ENCODE measurements around the gene PTPN2.

The PTPN2 gene

DNA sequence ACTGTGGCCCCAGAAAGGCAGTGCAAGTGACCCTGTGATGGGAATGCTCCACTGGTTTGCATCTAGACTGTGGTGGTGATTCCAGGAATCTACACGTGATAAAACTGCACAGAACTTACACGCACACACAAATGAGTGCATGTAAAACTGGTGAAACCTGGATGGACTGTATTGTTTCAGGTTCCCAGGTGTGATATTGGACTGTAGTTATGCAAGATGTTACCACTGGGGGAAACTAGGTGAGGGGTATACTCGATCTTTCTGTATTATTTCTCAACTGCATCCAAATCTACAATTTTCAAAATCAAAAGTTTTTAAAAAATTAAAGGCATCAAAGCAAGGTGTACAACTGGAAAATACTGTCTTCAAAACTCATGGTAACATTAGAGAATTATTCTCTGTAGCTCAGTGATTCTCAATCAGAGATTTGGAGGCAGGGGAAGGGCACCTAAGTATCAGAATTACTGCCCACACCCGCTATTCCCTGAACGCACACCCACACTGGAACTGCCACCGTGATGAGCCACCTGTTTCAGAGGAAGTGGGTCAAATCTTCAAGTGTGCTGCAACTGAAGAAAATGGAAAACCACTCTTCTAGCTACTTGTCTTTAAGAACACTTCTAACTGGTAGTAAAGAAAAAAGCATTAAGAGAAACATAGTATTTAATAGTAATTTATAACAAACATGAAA is 26.7 kb downstream of the PTPN2 start:
- DNase-seq = no peak

DNA sequence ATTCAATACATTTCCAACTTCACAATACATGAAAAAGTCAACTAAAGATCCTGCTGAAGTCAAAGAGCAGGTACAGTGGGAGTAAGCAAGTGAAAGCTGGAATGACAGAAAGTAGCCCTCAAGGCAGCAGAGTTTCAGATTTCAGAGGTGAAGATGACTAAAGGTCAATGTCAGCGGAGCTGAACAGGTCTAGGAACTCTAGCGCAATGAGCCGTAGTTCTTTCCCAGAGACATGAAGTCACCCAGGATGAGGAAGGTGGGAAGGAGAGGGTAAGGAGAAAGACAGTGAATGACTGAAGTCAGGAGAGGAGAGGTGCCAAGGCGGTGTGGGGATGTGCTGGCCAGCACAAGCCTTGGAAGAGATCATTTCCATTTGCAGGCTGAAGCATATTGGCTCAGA is 28.1 kb downstream of the PTPN2 start:
- DNase-seq = no peak

DNA sequence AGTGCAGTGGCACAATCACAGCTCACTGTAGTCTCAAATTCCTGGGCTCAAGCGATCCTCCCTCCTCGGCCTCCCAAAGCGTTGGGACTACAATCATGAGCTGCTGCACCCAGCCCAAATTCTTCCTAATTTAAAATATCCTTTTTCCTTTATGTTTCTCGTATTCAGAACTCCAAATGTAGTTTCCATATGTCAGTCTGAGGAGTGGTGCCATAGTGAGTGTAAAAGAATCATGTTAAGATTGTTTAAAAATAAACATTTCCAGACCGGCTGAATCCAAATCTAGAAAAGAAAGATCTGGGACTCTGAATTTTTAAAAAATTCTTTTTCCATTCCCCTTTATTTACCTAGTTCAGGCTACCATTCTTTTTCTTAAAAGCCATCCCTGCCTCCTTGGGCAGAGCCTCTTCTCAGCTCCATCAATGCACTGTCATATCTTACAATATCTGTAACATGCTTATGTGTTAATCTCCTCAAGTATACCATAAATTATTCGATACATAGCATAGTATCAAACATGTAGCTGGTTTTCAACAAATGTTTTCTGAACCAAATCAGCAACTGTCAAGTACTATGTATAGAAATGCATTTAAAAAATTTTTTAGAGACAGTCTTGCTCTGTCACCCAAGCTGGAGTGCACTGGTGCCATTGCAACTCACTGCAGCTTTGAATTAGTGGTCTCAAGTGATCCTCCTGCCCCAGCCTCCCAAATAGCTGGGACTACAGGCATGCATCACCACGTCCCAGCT is 31.3 kb downstream of the PTPN2 start:
- no peak for DNase-seq

DNA sequence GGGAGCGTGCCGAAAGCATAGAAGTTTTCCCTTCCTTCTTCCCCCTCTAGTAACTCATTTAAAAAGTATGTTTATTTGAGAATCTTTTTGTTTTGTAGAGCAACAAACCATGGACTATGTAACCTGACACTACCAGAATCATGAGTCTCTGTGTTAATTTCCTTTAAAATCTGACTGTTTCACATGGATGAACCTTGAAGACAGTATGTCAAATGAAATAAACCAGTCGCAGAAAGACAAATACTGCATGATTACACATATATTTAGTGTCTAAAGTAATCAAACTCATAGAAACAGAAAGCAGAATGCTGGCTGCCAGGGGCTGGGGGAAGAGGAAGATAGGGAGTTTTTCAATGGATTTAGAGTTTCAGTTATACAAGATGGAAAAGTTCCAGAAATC is 32.3 kb downstream of the PTPN2 start:
- DNase-seq = no peak

DNA sequence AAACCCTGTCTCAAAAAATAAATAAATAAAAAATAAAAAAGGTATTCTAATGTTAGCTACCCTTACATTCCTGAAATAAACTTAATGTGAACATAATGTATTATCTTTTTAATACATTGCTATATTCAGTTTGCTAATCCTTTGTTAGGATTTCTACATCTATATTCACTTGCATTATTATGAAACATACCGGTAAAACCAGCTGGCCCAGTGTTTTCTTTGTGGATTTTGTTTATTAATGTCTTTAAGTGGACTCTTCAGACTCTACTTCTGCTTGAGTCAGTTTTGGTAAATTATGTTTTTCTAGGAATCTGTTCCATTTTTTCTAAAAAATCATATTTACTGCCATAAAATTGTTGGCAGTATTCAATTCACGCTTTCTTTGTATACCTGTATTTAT is 34.5 kb downstream of the PTPN2 start:
- no peak for DNase-seq

DNA sequence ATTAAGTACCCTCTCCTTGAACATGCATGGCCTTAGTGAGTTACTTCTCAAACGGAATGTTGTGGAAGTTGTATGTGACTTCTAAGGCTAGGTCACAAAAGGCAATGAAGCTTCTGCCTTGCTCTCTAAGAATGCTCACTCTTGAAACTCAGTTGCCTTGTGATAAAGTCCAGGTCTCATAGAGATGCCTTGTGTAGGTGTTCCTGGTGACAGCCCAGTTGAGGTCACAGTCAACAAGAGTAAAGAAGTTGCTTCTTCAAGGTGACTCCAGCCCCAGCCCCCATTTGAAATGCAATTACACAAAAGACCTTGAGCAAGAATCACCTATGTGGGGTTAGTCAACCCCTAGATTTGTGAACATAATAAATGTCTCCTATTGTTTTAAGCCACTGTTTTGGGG is 35.6 kb downstream of the PTPN2 start:
- no peak for DNase-seq

DNA sequence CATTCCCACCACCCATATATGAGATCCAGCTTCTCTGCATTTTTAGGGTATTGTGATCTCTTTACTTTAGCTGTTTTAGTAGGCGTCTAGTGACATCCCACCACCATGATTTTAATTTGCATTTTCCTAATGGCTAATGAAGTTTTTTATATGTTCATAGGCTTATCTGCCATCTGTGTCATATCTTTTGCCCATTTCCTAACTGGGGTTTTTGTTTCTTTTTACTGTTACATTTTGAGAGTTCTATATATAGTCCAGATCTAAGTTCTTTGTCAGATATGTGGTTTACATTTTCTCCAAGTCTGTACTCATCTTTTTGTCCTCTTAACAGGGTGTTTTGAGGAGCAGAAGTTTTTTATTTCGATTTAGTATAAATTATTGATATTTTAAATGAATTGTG is 39.6 kb downstream of the PTPN2 start:
- no peak for DNase-seq

DNA sequence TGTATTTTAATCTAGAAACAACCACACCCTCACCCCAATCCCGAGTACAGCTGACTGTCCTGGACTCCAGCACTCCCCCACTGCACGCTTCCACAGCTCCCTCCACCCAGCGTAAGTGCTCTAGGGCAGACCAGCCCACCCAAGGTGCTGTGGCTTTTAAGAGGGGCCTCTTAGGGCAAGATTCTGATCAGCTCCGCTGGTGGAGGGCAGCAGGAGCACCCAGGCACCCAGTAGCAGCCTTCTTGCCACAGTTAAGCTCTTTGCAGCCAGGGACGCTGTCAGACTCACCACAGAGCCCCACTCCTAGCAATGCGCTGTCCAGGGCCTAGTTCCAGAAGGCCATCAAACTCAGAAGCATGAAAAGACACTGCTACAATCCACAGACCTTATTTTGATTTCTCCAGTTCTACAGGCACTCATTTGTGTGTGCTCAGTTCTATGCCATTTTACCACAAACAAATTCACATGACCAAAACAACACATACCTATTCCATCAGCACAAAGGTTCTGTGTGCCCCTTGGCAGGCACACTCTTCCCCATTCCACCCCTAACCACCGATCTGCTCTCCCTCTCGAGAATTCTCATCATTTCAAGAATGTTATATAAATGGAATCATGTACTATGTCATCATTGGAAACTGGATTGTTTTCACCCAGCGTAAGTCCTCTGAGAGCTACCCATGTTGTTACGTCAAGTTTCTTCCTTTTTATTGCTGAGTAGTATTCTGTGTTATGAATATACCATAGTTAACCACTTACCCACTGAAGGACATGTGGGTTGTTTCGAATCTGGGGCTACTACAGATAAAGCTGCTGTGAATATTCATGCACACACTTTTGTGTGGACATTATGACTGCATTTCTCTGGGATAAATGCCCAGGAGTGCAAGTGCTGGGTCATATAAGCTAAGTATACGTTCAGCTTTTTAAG is 40.4 kb downstream of the PTPN2 start:
- DNase-seq = no peak

DNA sequence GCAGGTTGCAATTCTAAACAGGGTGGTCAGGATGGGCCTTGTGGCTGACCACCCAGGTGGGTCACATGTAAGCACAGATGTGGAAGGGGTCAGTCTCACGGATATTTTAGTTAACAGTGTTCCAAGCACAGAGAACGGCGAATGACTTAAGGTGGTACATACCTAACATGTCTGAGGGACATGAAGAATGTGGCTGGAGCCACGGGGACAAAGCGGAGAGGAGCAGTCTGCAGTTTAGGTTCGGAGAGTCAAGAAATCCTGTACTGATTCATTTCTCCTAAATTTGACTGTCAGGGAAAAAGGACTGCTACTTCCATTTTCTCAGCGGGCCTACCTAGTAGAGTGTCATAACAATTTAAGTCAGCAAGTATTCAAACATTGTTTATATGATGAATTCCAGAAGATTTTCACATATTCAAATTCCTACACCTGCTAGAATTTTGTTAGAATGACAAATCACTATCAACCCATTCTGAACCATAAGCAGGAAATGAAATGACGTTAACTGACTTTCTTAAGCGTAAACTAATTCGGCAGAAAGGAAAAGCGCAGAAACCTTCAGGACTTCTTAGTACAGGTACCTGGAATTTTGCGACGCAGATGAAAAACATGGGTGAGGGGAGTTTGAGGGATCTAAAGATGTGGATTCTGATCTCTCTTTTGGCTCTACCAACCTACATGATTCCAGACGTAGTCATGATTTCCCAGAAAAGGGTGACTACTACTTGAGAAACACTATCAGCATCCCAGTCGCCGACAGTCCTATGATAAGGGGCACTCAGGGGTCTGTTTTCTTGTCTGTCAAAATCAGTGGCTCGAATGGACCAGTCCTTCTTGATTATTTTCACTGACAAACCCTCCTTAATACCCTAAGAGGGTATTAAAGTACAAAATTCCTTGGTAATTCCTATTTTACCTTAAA is 41.3 kb downstream of the PTPN2 start:
- no peak for DNase-seq

DNA sequence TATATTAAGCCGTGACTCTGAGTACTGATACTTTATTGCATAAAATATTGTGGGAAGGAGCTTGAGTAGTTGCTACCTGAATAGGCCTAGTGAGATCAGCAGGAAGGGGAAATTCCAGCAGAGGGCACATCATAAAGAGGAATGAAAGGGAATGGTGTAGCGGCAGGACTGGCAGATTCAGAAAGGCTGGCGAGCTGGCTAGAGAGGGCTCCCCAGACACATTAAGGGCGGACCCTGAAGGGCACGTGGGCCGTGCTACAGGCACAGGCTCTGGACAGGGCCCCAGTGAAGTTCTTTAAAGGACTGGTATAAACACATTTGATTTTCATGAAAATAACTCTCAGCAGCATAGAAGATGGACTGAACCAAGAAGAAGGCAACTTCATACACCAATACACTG is 43.0 kb downstream of the PTPN2 start:
- DNase-seq = no peak

DNA sequence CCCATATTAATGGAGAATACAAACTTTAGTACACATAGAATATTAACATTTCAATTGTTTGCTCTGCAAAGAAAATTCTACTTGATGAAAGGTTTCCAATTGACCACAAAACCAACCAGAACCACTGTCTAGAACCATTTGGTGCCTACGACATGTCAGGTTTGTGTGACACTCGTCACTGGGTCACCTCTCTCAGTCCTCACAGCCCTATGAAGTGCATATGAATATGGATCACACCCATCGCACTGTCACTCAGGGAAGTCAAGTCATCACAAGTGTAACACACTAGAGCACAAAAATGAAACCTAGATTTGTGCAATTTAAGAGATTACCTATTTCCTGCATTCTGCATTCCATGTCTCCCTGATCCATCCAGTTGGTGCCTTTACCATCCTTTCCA is 43.7 kb downstream of the PTPN2 start:
- no peak for DNase-seq

DNA sequence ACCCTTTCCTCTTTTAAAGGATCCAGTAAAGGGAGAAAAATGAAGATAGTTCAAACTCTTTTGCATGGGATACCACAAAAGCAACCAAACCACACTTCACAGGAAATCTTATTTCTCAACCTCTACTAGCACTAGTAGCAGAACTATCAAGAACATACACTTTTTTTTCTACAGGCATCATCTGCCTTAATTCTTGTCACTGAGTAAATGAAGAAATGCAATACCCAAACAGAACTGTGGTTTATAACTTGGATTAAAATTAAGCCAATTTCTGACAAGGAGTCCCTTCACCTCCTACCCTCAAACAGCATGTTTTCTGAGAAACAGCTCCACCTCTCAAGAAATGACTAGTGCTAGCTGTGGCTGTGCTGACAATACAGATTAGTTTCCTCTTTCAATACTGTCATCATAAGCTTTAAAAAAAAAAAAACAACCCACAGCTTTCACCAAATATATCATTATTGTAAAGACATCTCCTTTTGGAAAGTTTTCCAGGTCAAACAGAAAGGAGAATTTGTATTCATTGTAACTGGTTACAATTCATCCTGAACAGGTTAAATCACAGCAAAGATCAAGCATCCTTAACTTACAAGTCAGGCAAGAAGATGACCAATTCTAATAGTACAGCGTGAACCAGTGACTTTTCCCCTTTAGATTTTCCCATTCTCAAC is 44.4 kb downstream of the PTPN2 start:
- peak; percentile 41 for DNase-seq

DNA sequence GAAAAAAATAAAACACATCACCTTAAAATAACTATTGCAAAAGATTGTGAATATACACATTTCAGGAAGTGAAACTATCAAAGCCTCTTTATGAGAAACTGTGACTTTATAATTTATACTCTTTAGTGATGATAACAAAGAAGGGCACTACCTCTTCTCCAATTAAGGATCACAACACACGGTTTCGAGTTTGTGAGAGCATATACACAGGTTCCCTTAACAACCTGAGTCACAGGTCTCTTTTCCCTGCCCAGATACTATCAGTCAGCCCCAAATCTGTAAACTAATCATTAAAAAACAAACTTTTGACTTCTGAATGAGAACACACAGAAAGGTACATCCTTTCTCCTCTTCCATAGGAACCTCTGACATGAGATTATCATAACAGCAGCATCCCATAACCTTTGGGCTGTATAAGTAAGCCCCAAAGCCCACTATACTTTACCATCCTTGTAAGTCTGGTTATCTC is 44.9 kb downstream of the PTPN2 start:
- DNase-seq = no peak

DNA sequence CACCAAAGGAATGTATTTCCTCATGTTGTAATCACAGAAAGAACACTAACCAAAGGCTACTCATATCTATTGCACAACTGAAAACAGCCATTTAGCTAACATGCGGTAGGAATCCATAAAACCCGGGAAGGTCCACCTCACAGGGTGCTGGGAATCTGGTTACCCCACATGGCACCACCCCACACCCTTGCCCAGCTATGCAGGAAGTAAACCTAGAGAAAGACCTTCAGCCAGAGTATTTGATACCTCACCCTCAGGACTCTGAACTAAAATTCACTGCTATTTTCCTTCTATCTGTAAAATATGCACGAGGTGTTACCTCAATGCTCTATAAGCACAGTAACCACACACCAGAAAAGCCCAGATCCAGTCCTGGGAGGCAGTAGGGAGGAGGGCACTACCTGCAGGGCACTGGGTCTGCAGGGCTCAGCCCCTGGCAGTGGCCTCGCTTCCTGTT is 45.8 kb downstream of the PTPN2 start:
- no peak for DNase-seq

DNA sequence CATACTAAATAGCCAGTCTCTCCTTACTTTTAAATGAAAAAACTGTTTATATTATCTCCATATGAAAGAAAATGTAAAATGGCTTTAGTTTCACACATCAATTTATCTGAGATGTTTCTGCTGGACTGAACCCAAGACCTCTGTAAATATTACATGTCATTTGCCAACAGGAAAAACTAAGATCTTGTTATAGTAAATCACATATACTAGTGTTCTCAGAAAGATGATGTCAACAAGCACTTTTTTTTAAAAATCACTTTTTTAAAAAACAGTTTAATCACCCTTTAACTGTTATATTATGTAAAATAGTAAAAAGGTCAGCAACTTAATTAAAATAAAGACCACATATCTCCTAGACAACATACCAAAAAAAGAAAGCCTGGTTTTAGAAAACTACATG is 46.3 kb downstream of the PTPN2 start:
- DNase-seq = no peak

DNA sequence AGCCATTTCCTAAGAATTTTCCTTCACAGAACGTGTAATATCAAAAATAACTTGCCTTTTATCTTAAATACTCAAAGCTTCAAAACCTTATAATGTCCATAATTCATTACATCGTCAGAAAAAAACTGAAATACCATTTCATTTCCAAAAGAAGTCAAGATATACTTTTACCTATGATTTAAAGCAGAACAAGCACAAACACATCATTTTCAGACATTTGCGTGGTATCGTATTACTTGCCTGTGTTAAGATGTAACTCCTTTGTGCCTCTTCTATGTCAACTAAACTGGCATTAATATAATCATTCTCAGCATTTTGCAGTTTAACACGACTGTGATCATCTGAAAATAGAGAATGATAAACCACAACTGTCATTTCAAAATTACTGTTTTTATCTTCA is 47.5 kb downstream of the PTPN2 start:
- DNase-seq = no peak

DNA sequence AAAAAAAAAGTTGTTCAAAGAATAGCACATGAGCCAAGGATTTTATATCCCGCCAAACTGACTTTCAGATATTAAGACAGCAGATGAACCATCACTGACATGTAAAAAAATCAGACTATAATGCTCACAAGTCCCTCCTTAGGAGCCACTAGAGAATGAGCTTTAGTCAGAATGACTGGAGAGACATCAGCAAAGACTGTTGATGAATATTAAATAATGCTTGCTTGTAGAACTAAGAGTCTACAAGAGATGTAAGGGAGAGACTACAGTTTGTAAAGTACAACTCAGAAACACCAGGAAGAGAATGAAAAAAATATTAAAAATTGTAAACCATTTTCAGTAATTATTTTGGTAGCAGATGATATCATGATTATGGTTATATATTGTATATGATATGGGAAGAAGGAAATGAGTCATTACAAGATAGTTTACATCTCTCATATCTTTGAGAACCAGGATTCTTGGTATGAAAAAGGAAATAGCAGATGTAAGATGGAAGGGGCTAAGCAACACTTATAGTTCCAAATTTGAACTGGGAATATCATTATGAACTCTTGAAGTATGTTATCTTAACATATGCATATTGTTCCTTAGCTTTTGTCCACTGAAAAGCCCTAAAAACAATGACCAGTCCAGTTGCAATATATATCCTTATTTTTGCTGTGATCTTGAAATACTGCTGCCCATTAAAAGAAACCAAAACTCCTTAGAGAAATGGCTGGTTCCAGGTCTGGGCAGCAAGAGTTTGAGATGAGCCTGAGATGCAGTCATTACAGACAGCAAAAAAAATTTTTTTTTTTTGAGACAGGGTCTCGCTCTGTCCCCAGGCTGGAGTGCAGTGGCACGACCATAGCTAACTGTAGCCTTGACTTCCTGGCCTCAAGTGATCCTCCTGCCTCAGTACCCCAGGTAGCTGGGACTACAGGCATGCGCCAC is 55.7 kb downstream of the PTPN2 start:
- no peak for DNase-seq

DNA sequence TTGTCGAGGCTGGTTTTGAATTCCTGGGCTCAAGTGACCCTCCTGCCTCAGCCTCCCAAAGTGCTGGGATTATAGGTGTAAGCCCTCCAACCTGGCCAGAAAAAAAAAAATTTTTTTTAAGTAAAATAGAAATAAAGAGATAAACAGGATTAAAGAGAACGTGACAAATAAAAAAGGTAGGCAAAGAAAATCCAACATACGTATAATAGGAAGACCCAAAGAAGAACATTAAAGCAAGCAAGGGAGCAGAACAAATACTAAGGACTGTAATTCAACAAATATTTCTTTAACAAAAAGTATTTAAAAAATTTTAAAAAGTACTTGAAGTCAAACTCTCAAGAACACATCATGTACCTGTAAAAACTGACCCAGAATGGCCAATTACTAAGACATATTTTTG is 56.4 kb downstream of the PTPN2 start:
- no peak for DNase-seq

DNA sequence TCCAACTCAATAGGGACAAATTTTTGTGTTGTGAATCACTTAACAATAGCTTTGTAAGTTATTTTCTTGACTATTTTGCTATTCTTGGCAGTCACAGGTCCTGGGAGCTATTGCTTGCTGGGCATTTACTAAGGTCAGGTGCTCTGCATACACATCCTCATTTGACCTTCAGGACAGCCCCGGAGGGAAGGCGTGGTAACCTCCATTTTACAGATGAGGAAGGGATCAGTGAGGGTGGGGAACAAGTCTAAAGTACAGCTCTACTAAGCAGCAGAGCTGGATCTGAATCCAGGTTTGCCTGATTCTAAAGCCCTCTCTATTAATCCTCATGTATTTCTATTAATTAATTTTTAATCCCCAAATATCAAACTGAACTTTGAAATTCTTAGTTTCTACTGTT is 58.8 kb downstream of the PTPN2 start:
- DNase-seq = no peak

DNA sequence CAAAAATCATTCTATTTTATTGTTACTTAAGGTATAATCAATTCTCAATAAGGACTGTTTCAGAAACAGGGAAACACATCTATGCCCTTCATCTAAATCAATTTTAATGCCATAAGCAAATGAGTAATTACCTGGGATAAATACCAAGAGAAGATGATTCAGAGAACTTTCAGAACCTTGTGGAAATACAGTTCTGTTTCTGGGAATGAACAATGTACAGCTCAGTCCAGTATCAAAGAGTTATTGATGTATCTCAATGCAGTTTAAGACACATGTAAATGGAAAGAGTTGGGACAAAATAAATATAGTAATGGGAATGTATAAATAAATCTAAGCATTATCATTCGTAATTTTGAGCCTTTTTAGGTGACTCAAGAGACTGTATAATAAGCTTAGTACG is 60.1 kb downstream of the PTPN2 start:
- no peak for DNase-seq

DNA sequence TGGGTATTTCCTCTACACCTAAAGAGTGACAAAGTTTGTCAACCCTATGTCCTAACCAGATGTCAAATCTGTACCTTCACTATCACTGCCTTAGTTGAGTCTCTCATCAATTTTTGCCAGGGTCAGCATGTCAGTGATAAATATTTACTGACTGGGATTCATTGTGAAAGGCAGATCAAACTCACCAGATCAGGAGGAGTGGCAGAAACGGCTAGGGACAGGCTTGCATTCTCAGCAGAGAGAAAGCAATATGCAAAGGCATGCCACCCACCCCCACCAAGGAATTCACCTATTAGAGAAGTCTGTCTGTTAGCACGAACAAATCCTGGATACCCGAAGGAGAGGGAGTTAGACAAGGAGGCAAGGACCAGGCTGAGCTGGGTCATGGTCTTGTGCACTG is 62.6 kb downstream of the PTPN2 start:
- no peak for DNase-seq
